ENCODE results near the gene TSKS.

The TSKS gene

GRCh38 chr19:49767381-49767780 lies 4.3 kb upstream of the TSKS start:
- in situ Hi-C loops (cut with MboI; ENCODE audit: low sequenced_read_pairs) = no loop called here

- in situ Hi-C loops (cut with MboI; ENCODE audit: low sequenced_read_pairs) = no loop called here
Measured at GRCh38 chr19:49766930-49767299, 3.8 kb upstream of the TSKS start, which contains the start of gene AP2A1. Gene AP2A1 (plus strand): TSS chr19:49767001. CDS start chr19:49767134, 133 bp downstream.

- in situ Hi-C loops (cut with MboI; ENCODE audit: low sequenced_read_pairs) = no loop called here
Measured at GRCh38 chr19:49766007-49766929, 3.2 kb upstream of the TSKS start.

GRCh38 chr19:49764341-49764740 lies 1.2 kb upstream of the TSKS start:
- in situ Hi-C loops (cut with MboI; ENCODE audit: low sequenced_read_pairs) = no loop called here

GRCh38 chr19:49761625-49762311 lies 1.3 kb downstream of the TSKS start:
- in situ Hi-C loops (cut with MboI; ENCODE audit: low sequenced_read_pairs) = no loop called here

GRCh38 chr19:49761249-49761624 lies 1.9 kb downstream of the TSKS start:
- in situ Hi-C loops (cut with MboI; ENCODE audit: low sequenced_read_pairs) = no loop called here

- in situ Hi-C loops (cut with MboI; ENCODE audit: low sequenced_read_pairs) = no loop called here
Measured at GRCh38 chr19:49758292-49758691, 4.8 kb downstream of the TSKS start.

- in situ Hi-C loops (cut with MboI; ENCODE audit: low sequenced_read_pairs) = no loop called here
Measured at GRCh38 chr19:49755956-49756355, 7.2 kb downstream of the TSKS start.

GRCh38 chr19:49752701-49753100 lies 10.4 kb downstream of the TSKS start:
- in situ Hi-C loops (cut with MboI; ENCODE audit: low sequenced_read_pairs) = no loop called here

- in situ Hi-C loops (cut with MboI; ENCODE audit: low sequenced_read_pairs) = no loop called here
Measured at GRCh38 chr19:49749771-49750170, 13.3 kb downstream of the TSKS start.

GRCh38 chr19:49749055-49749716 lies 13.9 kb downstream of the TSKS start:
- in situ Hi-C loops (cut with MboI; ENCODE audit: low sequenced_read_pairs) = no loop called here

- in situ Hi-C loops (cut with MboI; ENCODE audit: low sequenced_read_pairs) = no loop called here
Measured at GRCh38 chr19:49746206-49746958, 16.7 kb downstream of the TSKS start.

GRCh38 chr19:49744946-49745381 lies 18.1 kb downstream of the TSKS start:
- in situ Hi-C loops (cut with MboI; ENCODE audit: low sequenced_read_pairs) = no loop called here

GRCh38 chr19:49741210-49741844 lies 21.8 kb downstream of the TSKS start:
- in situ Hi-C loops (cut with MboI; ENCODE audit: low sequenced_read_pairs) = no loop called here

GRCh38 chr19:49739933-49740332 lies 23.2 kb downstream of the TSKS start:
- in situ Hi-C loops (cut with MboI; ENCODE audit: low sequenced_read_pairs) = no loop called here

- in situ Hi-C loops (cut with MboI; ENCODE audit: low sequenced_read_pairs) = no loop called here
Measured at GRCh38 chr19:49739098-49739497, 24.0 kb downstream of the TSKS start.

- in situ Hi-C loops (cut with MboI; ENCODE audit: low sequenced_read_pairs) = no loop called here
Measured at GRCh38 chr19:49738268-49738667, 24.8 kb downstream of the TSKS start.

GRCh38 chr19:49730166-49730565 lies 32.9 kb downstream of the TSKS start:
- in situ Hi-C loops (cut with MboI; ENCODE audit: low sequenced_read_pairs) = no loop called here

GRCh38 chr19:49727217-49728030 lies 35.7 kb downstream of the TSKS start:
- in situ Hi-C loops (cut with MboI; ENCODE audit: low sequenced_read_pairs) = no loop called here

Measured in HL-60/S4 treated with phorbol 12-myristate 13-acetate at 8.2 ng/mL for 4 days and 3 days (cell line).